SK-N-MC (cell line): ENCODE measurements around the gene COA8.

Source experiments
- EZH2 ChIP-seq: fragments of 200-600 bp; sonication (generic); IDR thresholded peaks from one replicate; pipeline ENCODE4 v1.6.1; 2017; ENCODE audit warnings: antibody characterized with exemption
- POLR2AphosphoS5 ChIP-seq: IDR thresholded peaks from 2 replicates; pipeline ENCODE4 v1.6.1; 2012; ENCODE audit warnings: mild to moderate bottlenecking, low read depth, low read length, borderline replicate concordance

DNA sequence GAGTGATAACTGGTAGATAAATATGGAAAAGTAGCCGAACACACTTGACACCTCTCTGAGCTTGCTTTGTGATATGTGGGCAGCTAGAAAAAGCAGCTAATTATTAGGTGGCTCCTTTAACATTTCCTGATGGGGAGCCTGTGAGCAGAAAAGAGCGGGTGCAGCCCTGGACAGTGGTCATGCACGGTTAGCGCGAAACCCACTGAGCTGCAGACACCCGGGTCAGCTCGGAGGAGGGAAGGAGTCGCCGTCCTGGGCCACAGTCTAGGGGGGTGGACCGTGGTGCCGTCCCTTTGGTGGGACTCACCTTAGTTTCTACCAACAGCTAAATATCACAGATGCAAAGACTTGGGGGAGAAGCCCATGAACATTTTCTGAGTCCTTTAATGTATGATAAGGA lies 6.6 kb downstream of the COA8 start:
- TF ChIP-seq EZH2 (no peak), POLR2AphosphoS5 (no peak)
